ENCODE results near the gene DQX1.
"Not testable (repeated sequence)": the region's sequence is repeated elsewhere in the genome, so short reads cannot be mapped to it uniquely, and the experiment has no call there.

Gene DQX1, protein sequence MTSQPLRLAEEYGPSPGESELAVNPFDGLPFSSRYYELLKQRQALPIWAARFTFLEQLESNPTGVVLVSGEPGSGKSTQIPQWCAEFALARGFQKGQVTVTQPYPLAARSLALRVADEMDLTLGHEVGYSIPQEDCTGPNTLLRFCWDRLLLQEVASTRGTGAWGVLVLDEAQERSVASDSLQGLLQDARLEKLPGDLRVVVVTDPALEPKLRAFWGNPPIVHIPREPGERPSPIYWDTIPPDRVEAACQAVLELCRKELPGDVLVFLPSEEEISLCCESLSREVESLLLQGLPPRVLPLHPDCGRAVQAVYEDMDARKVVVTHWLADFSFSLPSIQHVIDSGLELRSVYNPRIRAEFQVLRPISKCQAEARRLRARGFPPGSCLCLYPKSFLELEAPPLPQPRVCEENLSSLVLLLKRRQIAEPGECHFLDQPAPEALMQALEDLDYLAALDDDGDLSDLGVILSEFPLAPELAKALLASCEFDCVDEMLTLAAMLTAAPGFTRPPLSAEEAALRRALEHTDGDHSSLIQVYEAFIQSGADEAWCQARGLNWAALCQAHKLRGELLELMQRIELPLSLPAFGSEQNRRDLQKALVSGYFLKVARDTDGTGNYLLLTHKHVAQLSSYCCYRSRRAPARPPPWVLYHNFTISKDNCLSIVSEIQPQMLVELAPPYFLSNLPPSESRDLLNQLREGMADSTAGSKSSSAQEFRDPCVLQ

GRCh38 chr2:74525717-74526648, at the start of gene DQX1:
TSS of gene DQX1 (minus strand) at chr2:74526231. CDS start at chr2:74525729, 502 bp downstream.
- DNase-seq: no peak

DNA sequence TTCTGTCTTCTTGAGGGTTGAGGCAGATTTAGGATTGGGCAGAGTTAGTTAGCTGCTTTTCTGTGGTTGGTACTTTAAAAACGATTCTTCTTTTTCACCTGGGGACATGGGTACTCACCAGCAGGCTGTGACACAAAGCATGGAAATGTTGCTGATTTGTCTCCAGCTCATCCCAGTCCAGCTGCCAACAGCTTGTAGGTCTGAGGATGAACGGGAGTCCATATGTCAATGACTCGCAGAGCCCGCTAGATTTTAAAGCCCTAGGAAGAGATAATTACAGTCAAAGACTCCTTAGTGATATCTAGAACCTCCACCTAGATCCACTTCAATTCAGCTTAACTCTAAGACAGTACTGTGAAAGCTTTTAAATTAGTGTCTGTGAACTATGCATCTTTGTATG, 49.3 kb upstream of the DQX1 start:
- no peak for DNase-seq

- DNase-seq: no peak
These were observed 47.9 kb upstream of the DQX1 start for GRCh38 chr2:74573747-74574562.

- no peak for DNase-seq
These were observed 46.3 kb upstream of the DQX1 start for GRCh38 chr2:74572178-74572925.

GRCh38 chr2:74571058-74571457, 45.0 kb upstream of the DQX1 start:
- DNase-seq: no peak

DNA sequence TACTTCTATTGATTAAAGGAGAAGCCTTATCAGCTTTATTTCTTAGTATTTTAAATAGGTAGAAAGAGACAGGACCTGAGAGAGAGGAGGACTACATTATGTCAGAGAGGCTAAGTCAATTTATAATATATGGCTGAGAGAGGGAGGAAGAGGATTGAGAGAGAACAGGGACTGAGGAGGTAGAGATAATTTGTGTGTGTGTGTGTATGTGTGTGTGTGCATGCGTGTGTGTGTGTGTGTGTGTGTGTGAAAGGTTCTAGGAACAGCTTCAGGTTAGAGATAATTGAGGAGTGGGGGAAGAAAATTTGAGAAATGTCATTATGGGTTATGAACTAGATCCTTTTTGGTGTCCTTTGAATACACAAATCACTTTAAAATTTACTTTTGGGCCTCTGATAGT, 43.7 kb upstream of the DQX1 start:
- no peak for DNase-seq

DNA sequence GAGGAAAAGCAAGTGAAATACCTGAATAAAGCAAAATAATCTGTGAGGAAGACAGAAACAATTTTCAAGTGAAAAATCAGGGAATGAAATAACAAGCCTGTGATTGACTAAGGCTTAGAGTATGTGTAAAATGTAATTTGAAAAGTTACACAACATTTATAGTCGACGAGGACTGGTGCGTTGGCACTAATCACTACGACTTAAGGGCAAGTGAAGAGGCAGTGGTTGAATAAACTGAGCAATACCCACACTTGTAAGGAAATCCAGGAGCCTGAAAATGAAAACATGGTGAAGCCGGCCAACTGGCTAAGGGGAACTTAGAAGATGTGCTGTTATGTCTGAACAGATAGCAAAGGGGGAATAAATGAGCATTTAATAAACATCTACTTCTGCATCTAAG, 41.9 kb upstream of the DQX1 start:
- no peak for DNase-seq

- DNase-seq: no peak
These were observed 40.7 kb upstream of the DQX1 start for GRCh38 chr2:74566754-74567085.

DNA sequence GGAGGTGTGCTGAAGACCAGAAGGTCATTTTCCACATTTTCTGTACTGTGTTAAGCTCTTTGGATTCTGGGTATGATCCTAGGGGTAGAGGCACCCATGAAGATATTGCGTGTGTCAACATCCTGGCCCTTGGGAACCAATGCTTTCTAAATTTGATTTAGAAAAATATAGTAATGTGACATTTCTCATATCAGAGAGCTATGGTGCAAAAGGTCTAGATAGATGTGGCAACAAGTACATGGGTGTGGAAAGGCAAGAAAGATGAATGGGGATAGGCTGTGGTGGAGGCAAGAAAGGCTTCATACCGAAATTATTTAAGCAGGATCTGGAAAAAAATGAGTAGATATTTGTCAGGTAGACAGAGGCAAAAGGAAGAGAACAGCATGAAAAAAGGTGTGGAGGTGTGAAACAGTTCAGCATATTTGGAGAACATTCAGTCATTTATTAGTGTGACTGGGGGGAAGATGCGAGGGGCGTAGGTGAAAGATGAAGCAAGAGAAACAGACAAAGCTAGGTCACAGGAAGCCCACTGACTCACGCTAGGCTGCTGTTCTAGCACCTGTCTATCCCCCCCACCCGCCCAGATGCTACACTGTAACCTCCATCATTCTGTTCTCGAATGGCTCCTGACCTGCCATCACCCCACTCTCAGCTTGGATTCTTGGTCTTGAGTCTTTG, 40.2 kb upstream of the DQX1 start:
- DNase-seq: no peak

DNA sequence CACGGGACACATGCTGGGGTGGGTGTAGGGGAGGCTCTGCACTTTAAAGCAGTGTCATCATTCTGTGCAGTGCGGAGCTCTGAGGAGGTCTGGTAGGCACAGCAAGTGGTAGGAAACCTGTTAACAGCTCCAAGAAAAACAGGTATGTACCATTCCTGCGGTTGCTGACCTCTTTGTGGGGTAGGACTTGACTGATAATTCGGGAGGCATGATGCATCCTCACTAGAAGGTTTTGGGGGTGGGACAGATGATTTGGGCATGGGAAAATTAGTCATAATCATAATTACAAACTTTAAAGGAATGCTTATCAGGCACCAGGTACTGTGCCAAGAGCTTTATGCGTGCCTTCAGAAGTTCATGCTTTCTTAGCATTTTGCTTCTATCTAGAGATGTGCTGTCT, 38.2 kb upstream of the DQX1 start:
- no peak for DNase-seq

DNA sequence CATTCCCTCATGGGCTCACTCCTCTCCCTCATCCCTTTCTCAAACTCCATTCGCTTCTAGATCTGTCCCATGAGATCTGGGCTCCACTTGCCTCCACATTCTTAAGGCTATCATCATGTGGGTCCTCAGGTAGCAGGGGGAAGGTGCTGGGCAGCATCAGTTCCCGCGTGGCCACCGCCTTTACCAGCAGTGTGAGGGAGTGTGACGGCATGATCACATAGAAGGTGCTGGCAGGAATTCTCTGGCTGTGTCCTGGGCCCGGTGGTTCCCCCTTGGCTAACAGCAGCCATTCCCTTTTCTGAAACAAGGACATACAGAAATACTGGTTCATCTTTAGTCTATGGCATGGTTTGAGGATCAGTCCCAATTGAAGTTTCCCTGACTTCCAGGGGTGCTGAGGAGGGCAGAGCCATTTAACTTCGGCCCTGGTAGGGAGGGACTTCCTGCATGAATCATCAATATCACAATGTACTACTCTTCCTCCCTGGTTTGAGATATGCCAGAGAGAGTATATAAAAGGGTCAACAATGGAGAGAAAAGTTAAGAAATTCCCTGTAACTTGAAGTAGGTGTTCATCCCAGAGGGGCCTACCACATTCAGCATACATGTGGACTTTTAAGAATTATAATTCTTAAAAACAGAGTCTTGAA, 36.2 kb upstream of the DQX1 start:
- DNase-seq: no peak

DNA sequence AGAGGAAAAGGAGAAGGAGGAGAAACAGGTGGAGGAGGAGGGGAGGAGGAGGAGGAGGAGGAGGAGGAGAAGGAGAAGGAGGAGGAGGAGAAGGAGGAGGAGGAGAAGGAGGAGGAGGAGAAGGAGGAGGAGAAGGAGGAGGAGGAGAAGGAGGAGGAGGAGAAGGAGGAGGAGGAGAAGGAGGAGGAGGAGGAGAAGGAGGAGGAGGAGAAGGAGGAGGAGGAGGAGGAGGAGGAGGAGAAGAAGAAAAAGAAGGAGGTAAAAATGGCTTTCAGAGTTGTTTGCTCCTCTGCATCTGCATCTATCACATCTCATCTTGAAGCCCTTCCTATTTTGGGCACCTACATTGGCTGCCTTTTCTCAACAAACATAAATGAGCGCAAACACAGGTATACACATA, 35.0 kb upstream of the DQX1 start:
- not testable (repeated sequence) for DNase-seq

DNA sequence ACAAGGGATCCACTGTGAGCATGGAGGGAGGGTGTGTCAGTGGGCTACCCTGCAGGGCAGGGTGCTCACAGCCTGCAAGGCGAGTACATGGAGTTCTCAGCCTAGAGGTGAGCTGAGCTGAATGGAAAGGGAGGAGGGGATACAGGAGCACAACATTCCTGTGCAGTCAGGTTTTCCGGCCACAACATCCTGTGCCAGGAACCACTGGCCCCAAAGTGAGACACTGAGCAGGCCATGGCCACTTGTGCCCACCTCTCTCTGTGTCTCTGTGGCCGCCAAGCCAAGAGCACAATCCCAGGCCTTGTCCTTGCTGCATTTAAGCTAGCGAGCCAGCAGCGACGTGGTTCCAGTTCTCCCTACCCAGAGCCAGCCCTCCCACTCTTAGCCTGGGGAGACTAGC, 34.6 kb upstream of the DQX1 start:
- DNase-seq: no peak

DNA sequence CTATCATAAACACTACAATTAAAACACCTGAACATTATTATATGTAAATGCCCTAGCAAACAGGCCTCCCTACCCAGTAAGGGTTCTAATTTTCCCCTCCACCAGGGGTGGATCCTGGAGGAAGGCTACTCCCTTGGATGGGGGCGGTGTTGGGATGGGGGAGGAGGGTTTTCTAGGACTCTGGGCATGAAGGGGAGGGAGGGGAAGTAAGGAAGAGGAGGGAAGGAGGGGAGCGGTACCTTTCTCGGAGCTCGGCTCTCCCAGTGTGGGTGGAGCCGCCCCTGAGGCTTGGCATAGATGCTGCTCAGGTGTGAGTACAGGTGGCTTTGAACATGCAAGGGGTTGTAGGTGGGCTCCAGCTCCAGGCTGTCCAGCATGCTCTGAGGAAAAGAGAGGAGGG, 33.9 kb upstream of the DQX1 start:
- no peak for DNase-seq

- no peak for DNase-seq
These were observed 32.5 kb upstream of the DQX1 start for GRCh38 chr2:74558284-74559230.

GRCh38 chr2:74556831-74557370, 30.9 kb upstream of the DQX1 start:
- DNase-seq: no peak

GRCh38 chr2:74556159-74556558, 30.1 kb upstream of the DQX1 start:
- no peak for DNase-seq

GRCh38 chr2:74555610-74556103, 29.6 kb upstream of the DQX1 start:
- no peak for DNase-seq
